ENCODE data around the gene RNF112. TPM values are rescaled to one million over a fixed set of nuclear protein-coding genes. Genes with fewer than 3 reads are reported as not detected.

The RNF112 gene
- total and polyA plus RNA-seq, 10 donors = 1.3 to 7.6 (median 2.5) TPM

DNA sequence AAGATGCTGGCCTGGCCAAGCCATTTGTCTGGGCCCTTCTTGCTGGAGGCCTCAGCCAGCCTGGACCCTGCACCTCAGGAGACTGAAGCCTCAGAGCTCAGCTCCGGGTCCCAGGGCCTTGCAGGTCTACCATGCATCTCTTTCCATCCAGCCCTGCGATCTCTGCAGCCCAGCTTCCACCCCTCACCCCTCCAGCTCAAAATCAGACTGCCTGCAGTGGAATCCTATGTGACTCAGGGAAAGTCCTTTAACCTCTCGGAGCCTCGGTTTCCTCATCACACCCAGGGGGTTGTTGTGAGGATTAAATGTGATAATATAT, 45.6 kb upstream of the RNF112 start:
- intact Hi-C loops (cut with DNase I; ENCODE audit: low total_unique reads) = no loop called here
- Histone ChIP-seq H3K4me3 (no peak overlapping the region), H3K9me3 (no peaks in the 10 kb centered on the region), H3K36me3 (no peaks in the 10 kb centered on the region), H3K27ac (no peak overlapping the region), H3K4me1 (peaks cover 10 to 37% (median 31%) of the 10 kb centered on the region in 6 donors), H3K27me3 (replicated peaks in 1 of 7) (peaks cover 0 to 7% (median 0%) of the 10 kb centered on the region in 7 donors)
- DNase-seq = no peak
- WGBS, 5 donors = 85 to 96% (median 93%) methylated on average over 4 of the region's 4 CpGs
- TF ChIP-seq POLR2AphosphoS5 (IDR thresholded peaks at IDR 0.05) (no peak), CTCF (IDR thresholded peaks at IDR 0.05 in 8 of 11, conservative IDR thresholded peaks at IDR 0.05 in 3 of 11) (no peak), POLR2A (IDR thresholded peaks at IDR 0.05) (no peak)

GRCh38 chr17:19365833-19366636, 45.0 kb upstream of the RNF112 start:
- intact Hi-C loops (cut with DNase I; ENCODE audit: low total_unique reads) = no loop called here
- Histone ChIP-seq H3K4me3 (no peak overlapping the region), H3K27ac (no peak overlapping the region), H3K27me3 (replicated peaks in 1 of 7) (peaks cover 0 to 7% (median 0%) of the 10 kb centered on the region in 7 donors), H3K9me3 (no peaks in the 10 kb centered on the region), H3K4me1 (peaks cover 16 to 43% (median 36%) of the 10 kb centered on the region in 6 donors), H3K36me3 (no peaks in the 10 kb centered on the region)
- 87 to 93% (median 90%) methylated on average over 8 to 9 of the region's 9 CpGs for WGBS, 5 donors
- TF ChIP-seq POLR2A (IDR thresholded peaks at IDR 0.05) (no peak), CTCF (IDR thresholded peaks at IDR 0.05 in 8 of 11, conservative IDR thresholded peaks at IDR 0.05 in 3 of 11) (no peak), POLR2AphosphoS5 (IDR thresholded peaks at IDR 0.05) (no peak)
- DNase-seq = peak; percentile 39

DNA sequence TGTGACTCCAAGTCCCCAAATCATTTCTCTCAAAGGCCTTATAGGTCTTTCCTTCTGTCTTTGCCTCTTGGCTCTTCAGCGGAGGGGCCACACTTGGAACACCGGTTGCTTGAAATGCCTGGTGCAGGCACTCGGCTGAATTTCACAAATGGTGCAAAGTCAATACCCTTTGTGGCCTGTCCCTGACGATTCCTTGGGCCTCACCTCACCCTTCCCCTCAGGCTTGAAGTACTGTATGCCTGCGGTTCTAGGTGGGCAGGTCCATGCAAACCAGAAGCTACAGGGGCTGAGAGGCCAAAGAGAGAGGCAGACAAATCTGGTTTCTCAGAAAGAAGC, 44.4 kb upstream of the RNF112 start:
- H3K9me3 ChIP-seq = no peaks in the 10 kb centered on the region
- no peak for TF ChIP-seq CTCF (IDR thresholded peaks at IDR 0.05 in 8 of 11, conservative IDR thresholded peaks at IDR 0.05 in 3 of 11)
- TF ChIP-seq POLR2AphosphoS5 (IDR thresholded peaks at IDR 0.05) = no peak
- TF ChIP-seq POLR2A (IDR thresholded peaks at IDR 0.05) = no peak
- H3K4me3 ChIP-seq = no peak overlapping the region
- H3K4me1 ChIP-seq = peaks cover 22 to 46% (median 40%) of the 10 kb centered on the region in 6 donors
- WGBS, 5 donors = 83 to 95% (median 93%) methylated on average over 5 of the region's 5 CpGs
- intact Hi-C loops (cut with DNase I; ENCODE audit: low total_unique reads) = no loop called here
- H3K27me3 ChIP-seq (replicated peaks in 1 of 7) = peaks cover 0 to 7% (median 0%) of the 10 kb centered on the region in 7 donors
- no peaks in the 10 kb centered on the region for H3K36me3 ChIP-seq
- H3K27ac ChIP-seq = no peak overlapping the region
- peak; percentile 47 for DNase-seq

GRCh38 chr17:19368229-19368628, 42.8 kb upstream of the RNF112 start:
- TF ChIP-seq POLR2AphosphoS5 (IDR thresholded peaks at IDR 0.05) = no peak
- TF ChIP-seq POLR2A (IDR thresholded peaks at IDR 0.05) = no peak
- no peak for TF ChIP-seq CTCF (IDR thresholded peaks at IDR 0.05 in 8 of 11, conservative IDR thresholded peaks at IDR 0.05 in 3 of 11)
- Histone ChIP-seq H3K27me3 (replicated peaks in 1 of 7) (no peaks in the 10 kb centered on the region), H3K4me1 (peaks cover 20 to 48% (median 40%) of the 10 kb centered on the region in 6 donors), H3K4me3 (no peak overlapping the region), H3K27ac (peak overlapping the region in 2 of 8 donors; percentile 77 to 84), H3K9me3 (no peaks in the 10 kb centered on the region), H3K36me3 (no peaks in the 10 kb centered on the region)
- no peak for DNase-seq
- intact Hi-C loops (cut with DNase I; ENCODE audit: low total_unique reads) = no loop called here
- WGBS, 5 donors = 88 to 93% (median 90%) methylated on average over 4 of the region's 4 CpGs
